Central memory CD8-positive, alpha-beta T cell (primary cell): ENCODE results near the gene SGTB.
A peak's percentile ranks its signal among the peaks of the same experiment; 100 is the strongest.
"Not testable (repeated sequence)": the region's sequence is repeated elsewhere in the genome, so short reads cannot be mapped to it uniquely, and the experiment has no call there.

Experiments used
- ATAC-seq: fragments of 150-1000 bp; cut with Tn5 transposase; replicated peaks from 2 replicates; pipeline ENCODE4 v1.10.0; 2022; ENCODE audit warnings: mild to moderate bottlenecking, moderate FRiP score, moderate number of reproducible peaks; ENCODE audit not compliant: poor library complexity, severe bottlenecking; ENCODE audit errors: extremely low read depth
- DNase-seq, 2 donors: peaks; one replicate each; pipeline ENCODE4 v3.0.0; 2021; ENCODE audit warnings: low spot score in 2 of 2
- H3K27ac Mint-ChIP-seq: one replicate; pipeline ENCODE4 v1.8.0; 2022; ENCODE audit warnings: low read depth, mild to moderate bottlenecking, moderate library complexity, mixed read lengths
- H3K27me3 Mint-ChIP-seq: one replicate; pipeline ENCODE4 v1.8.0; 2022; ENCODE audit warnings: mixed read lengths
- H3K36me3 Mint-ChIP-seq: one replicate; pipeline ENCODE4 v1.8.0; 2022; ENCODE audit warnings: mild to moderate bottlenecking, moderate library complexity, mixed read lengths; ENCODE audit not compliant: insufficient read depth
- H3K4me1 Mint-ChIP-seq: one replicate; pipeline ENCODE4 v1.8.0; 2022; ENCODE audit warnings: mixed read lengths
- H3K4me3 Mint-ChIP-seq: one replicate; pipeline ENCODE4 v1.8.0; 2022; ENCODE audit warnings: mild to moderate bottlenecking, moderate library complexity, mixed read lengths
- H3K9me3 Mint-ChIP-seq: one replicate; pipeline ENCODE4 v1.8.0; 2022; ENCODE audit warnings: mixed read lengths

SGTB gene

GRCh38 chr5:65693121-65693520 lies 28.8 kb downstream of the SGTB start:
- peaks cover 13% of the 10 kb centered on the region for H3K4me1 Mint-ChIP-seq
- no peaks in the 10 kb centered on the region for H3K27me3 Mint-ChIP-seq
- DNase-seq (no peak), ATAC-seq (no peak)
- peaks cover 18% of the 10 kb centered on the region for H3K36me3 Mint-ChIP-seq
- peak overlapping the region; percentile 9 for H3K27ac Mint-ChIP-seq
- H3K4me3 Mint-ChIP-seq = no peak overlapping the region
- H3K9me3 Mint-ChIP-seq = no peaks in the 10 kb centered on the region

- H3K4me1 Mint-ChIP-seq = peaks cover 46% of the 10 kb centered on the region
- no peaks in the 10 kb centered on the region for H3K9me3 Mint-ChIP-seq
- no peak overlapping the region for H3K4me3 Mint-ChIP-seq
- ATAC-seq (no peak), DNase-seq (no peak)
- peaks cover 40% of the 10 kb centered on the region for H3K36me3 Mint-ChIP-seq
- H3K27me3 Mint-ChIP-seq = no peaks in the 10 kb centered on the region
- H3K27ac Mint-ChIP-seq = peak overlapping the region; percentile 10
These were observed 39.8 kb downstream of the SGTB start for GRCh38 chr5:65682148-65682547.

- not testable (repeated sequence) for H3K4me3 Mint-ChIP-seq, H3K9me3 Mint-ChIP-seq, DNase-seq, H3K27me3 Mint-ChIP-seq, ATAC-seq
- H3K36me3 Mint-ChIP-seq = peaks cover 61% of the 10 kb centered on the region
- H3K4me1 Mint-ChIP-seq = peaks cover 41% of the 10 kb centered on the region
- peak overlapping the region; percentile 33 for H3K27ac Mint-ChIP-seq
These were observed 45.9 kb downstream of the SGTB start for GRCh38 chr5:65676056-65676455.

- Mint-ChIP-seq H3K4me1 (peaks cover 37% of the 10 kb centered on the region), H3K27ac (peak overlapping the region; percentile 38), H3K4me3 (no peak overlapping the region), H3K27me3 (no peaks in the 10 kb centered on the region), H3K9me3 (no peaks in the 10 kb centered on the region), H3K36me3 (peaks cover 54% of the 10 kb centered on the region)
- ATAC-seq (no peak), DNase-seq (no peak)
These were observed 47.2 kb downstream of the SGTB start for GRCh38 chr5:65674749-65675148.

GRCh38 chr5:65672796-65673195 lies 49.1 kb downstream of the SGTB start:
- peaks cover 20% of the 10 kb centered on the region for H3K4me1 Mint-ChIP-seq
- ATAC-seq = no peak
- no peak for DNase-seq
- H3K27me3 Mint-ChIP-seq = no peaks in the 10 kb centered on the region
- no peak overlapping the region for H3K27ac Mint-ChIP-seq
- peaks cover 53% of the 10 kb centered on the region for H3K36me3 Mint-ChIP-seq
- H3K9me3 Mint-ChIP-seq = no peaks in the 10 kb centered on the region
- H3K4me3 Mint-ChIP-seq = no peak overlapping the region

GRCh38 chr5:65668696-65669095 lies 53.2 kb downstream of the SGTB start:
- Mint-ChIP-seq H3K4me3 (no peak overlapping the region), H3K27me3 (no peaks in the 10 kb centered on the region), H3K36me3 (peaks cover 30% of the 10 kb centered on the region), H3K27ac (no peak overlapping the region), H3K4me1 (peaks cover 8% of the 10 kb centered on the region), H3K9me3 (no peaks in the 10 kb centered on the region)
- DNase-seq = no peak
- ATAC-seq = no peak

- H3K27me3 Mint-ChIP-seq = no peaks in the 10 kb centered on the region
- H3K9me3 Mint-ChIP-seq = no peaks in the 10 kb centered on the region
- peaks cover 9% of the 10 kb centered on the region for H3K4me1 Mint-ChIP-seq
- no peak overlapping the region for H3K4me3 Mint-ChIP-seq
- peaks cover 18% of the 10 kb centered on the region for H3K36me3 Mint-ChIP-seq
- ATAC-seq (no peak), DNase-seq (no peak)
- H3K27ac Mint-ChIP-seq = peak overlapping the region; percentile 69
These were observed 57.9 kb downstream of the SGTB start for GRCh38 chr5:65663804-65664521.

- Mint-ChIP-seq H3K36me3 (peaks cover 7% of the 10 kb centered on the region), H3K9me3 (no peaks in the 10 kb centered on the region), H3K27me3 (no peaks in the 10 kb centered on the region), H3K27ac (no peak overlapping the region), H3K4me1 (no peaks in the 10 kb centered on the region), H3K4me3 (no peak overlapping the region)
- ATAC-seq (no peak), DNase-seq (no peak)
These were observed 67.2 kb downstream of the SGTB start for GRCh38 chr5:65654713-65655112.

GRCh38 chr5:65651144-65651543 lies 70.8 kb downstream of the SGTB start:
- Mint-ChIP-seq H3K36me3 (peaks cover 8% of the 10 kb centered on the region), H3K4me3 (no peak overlapping the region), H3K4me1 (no peaks in the 10 kb centered on the region), H3K9me3 (no peaks in the 10 kb centered on the region), H3K27ac (no peak overlapping the region), H3K27me3 (no peaks in the 10 kb centered on the region)
- ATAC-seq = no peak
- DNase-seq = no peak

GRCh38 chr5:65647941-65648340 lies 74.0 kb downstream of the SGTB start:
- ATAC-seq (no peak), DNase-seq (no peak)
- H3K27me3 Mint-ChIP-seq = no peaks in the 10 kb centered on the region
- no peak overlapping the region for H3K27ac Mint-ChIP-seq
- H3K9me3 Mint-ChIP-seq = no peaks in the 10 kb centered on the region
- H3K36me3 Mint-ChIP-seq = peaks cover 10% of the 10 kb centered on the region
- H3K4me1 Mint-ChIP-seq = no peaks in the 10 kb centered on the region
- H3K4me3 Mint-ChIP-seq = no peak overlapping the region

- Mint-ChIP-seq H3K36me3 (peaks cover 12% of the 10 kb centered on the region), H3K4me1 (no peaks in the 10 kb centered on the region), H3K27ac (no peak overlapping the region), H3K27me3 (no peaks in the 10 kb centered on the region), H3K4me3 (no peak overlapping the region), H3K9me3 (no peaks in the 10 kb centered on the region)
- DNase-seq (no peak), ATAC-seq (no peak)
These were observed 75.0 kb downstream of the SGTB start for GRCh38 chr5:65646938-65647337.

GRCh38 chr5:65640240-65640639 lies 81.7 kb downstream of the SGTB start:
- Mint-ChIP-seq H3K4me3 (no peak overlapping the region), H3K4me1 (no peaks in the 10 kb centered on the region), H3K27me3 (no peaks in the 10 kb centered on the region), H3K9me3 (no peaks in the 10 kb centered on the region), H3K36me3 (peaks cover 34% of the 10 kb centered on the region), H3K27ac (no peak overlapping the region)
- DNase-seq (no peak), ATAC-seq (no peak)

- no peak overlapping the region for H3K27ac Mint-ChIP-seq
- peaks cover 28% of the 10 kb centered on the region for H3K36me3 Mint-ChIP-seq
These were observed 90.9 kb downstream of the SGTB start for GRCh38 chr5:65630981-65631380.

More at GRCh38 chr5:65630981-65631380, 90.9 kb downstream of the SGTB start:
- ATAC-seq = no peak
- H3K9me3 Mint-ChIP-seq = no peaks in the 10 kb centered on the region
- no peaks in the 10 kb centered on the region for H3K27me3 Mint-ChIP-seq
- H3K4me3 Mint-ChIP-seq = no peak overlapping the region
- peaks cover 8% of the 10 kb centered on the region for H3K4me1 Mint-ChIP-seq
- no peak for DNase-seq
